BE2C (cell line): Measurements from ENCODE around the gene CYP1A2.

Experiments
- DNase-seq: peaks from one replicate; pipeline ENCODE4 v3.0.0-alpha.2; 2020
- H3K27me3 ChIP-seq: fragments of 250-450 bp; sonication (Bioruptor Pico); 2 replicates; pipeline ENCODE4 v1.5.1; 2020; ENCODE audit warnings: mild to moderate bottlenecking
- H3K36me3 ChIP-seq: fragments of 250-450 bp; sonication (Bioruptor Pico); 2 replicates; pipeline ENCODE4 v1.5.1; 2020; ENCODE audit warnings: mild to moderate bottlenecking
- H3K4me1 ChIP-seq: fragments of 250-450 bp; sonication (Bioruptor Pico); 2 replicates; pipeline ENCODE4 v1.5.1; 2020
- H3K4me3 ChIP-seq: 2 replicates; pipeline ENCODE4 v1.5.1; 2011; ENCODE audit warnings: low read depth, low read length
- H3K9me3 ChIP-seq: fragments of 250-450 bp; sonication (Bioruptor Pico); 2 replicates; pipeline ENCODE4 v1.5.1; 2020
- TF ChIP-seq, protein P1 (sequence below): IDR thresholded peaks from 2 replicates; pipeline ENCODE4 v1.5.1; 2012; ENCODE audit warnings: mild to moderate bottlenecking, low read depth, low read length

Gene CYP1A2

DNA sequence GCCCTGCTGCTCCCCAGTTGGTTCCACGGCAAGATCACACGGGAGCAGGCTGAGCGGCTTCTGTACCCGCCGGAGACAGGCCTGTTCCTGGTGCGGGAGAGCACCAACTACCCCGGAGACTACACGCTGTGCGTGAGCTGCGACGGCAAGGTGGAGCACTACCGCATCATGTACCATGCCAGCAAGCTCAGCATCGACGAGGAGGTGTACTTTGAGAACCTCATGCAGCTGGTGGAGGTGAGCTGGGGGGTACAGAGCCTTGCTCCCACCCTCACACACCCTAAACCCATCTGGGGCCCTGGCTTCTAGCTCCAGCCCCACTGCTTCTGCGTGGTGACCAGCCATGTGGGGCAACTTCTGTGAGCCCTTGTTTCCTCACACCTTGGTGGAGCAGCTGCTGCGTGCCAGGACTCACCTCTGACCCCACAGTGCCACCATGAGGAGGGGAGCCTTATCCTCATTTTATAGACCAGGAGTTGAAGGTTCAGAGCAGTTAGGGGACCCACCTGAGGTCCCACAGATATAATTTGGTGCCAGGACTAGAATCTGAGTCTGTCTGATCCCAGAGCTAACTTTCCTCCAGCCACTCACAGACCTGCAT is 50.7 kb downstream of the CYP1A2 start:
- Histone ChIP-seq H3K4me1 (no peaks in the 10 kb centered on the region), H3K36me3 (peaks cover 62% of the 10 kb centered on the region)
- no peak for DNase-seq

DNA sequence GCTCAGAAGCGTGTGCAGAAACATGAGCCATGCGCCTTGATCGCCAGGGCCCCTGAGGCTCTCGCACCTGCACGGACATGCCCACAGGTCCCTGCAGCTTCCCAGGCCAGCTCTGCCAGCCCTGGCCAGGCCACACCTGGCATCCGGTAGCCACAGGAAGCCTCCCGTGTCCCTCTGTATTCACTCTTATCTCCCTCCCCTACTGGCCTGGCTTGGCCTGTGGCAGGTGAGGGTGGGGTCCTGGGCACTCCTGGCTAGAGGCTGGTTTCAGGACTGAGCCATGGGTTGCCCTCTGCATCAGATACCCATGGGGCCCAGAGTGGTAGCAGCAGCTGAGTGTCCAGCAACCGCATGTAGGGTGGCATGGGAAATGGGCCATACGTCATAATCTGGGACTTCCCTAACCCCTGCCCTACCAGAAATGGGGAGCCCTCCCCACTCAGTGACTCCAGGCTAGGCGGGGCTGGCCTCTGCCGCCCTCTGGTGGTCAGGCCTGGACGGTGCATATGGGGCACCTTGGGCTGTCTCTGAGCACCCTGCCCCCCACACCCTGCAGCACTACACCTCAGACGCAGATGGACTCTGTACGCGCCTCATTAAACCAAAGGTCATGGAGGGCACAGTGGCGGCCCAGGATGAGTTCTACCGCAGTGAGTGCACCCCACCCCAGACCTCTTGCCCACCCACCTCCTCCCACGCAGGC is 51.4 kb downstream of the CYP1A2 start:
- Histone ChIP-seq H3K36me3 (peaks cover 63% of the 10 kb centered on the region), H3K4me1 (no peaks in the 10 kb centered on the region), H3K9me3 (no peaks in the 10 kb centered on the region), H3K4me3 (no peak overlapping the region), H3K27me3 (no peaks in the 10 kb centered on the region)
- TF ChIP-seq, protein P1, sequence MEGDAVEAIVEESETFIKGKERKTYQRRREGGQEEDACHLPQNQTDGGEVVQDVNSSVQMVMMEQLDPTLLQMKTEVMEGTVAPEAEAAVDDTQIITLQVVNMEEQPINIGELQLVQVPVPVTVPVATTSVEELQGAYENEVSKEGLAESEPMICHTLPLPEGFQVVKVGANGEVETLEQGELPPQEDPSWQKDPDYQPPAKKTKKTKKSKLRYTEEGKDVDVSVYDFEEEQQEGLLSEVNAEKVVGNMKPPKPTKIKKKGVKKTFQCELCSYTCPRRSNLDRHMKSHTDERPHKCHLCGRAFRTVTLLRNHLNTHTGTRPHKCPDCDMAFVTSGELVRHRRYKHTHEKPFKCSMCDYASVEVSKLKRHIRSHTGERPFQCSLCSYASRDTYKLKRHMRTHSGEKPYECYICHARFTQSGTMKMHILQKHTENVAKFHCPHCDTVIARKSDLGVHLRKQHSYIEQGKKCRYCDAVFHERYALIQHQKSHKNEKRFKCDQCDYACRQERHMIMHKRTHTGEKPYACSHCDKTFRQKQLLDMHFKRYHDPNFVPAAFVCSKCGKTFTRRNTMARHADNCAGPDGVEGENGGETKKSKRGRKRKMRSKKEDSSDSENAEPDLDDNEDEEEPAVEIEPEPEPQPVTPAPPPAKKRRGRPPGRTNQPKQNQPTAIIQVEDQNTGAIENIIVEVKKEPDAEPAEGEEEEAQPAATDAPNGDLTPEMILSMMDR: peak; percentile 95
- DNase-seq: peak; percentile 72

More for the DNA sequence above, 50.7 kb downstream of the CYP1A2 start:
- TF ChIP-seq, protein P1: no peak
- Histone ChIP-seq H3K4me3 (no peak overlapping the region), H3K9me3 (no peaks in the 10 kb centered on the region), H3K27me3 (no peaks in the 10 kb centered on the region)

DNA sequence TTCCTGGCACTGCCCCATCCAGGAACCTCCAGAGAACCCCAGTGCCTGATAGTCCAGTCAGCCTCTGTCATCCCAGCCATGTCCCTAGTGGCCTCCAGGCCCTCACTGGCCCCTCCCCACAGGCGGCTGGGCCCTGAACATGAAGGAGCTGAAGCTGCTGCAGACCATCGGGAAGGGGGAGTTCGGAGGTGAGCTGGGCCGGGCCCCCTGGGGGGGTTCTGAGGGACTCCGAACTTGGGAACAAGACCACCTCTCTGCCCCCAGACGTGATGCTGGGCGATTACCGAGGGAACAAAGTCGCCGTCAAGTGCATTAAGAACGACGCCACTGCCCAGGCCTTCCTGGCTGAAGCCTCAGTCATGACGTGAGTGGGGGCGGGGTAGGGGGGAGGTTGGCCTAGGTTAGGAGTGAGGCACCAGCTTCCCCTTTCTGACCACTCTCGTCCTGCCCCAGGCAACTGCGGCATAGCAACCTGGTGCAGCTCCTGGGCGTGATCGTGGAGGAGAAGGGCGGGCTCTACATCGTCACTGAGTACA is 52.0 kb downstream of the CYP1A2 start:
- DNase-seq: no peak
- Histone ChIP-seq H3K4me1 (no peaks in the 10 kb centered on the region), H3K36me3 (peaks cover 63% of the 10 kb centered on the region)

DNA sequence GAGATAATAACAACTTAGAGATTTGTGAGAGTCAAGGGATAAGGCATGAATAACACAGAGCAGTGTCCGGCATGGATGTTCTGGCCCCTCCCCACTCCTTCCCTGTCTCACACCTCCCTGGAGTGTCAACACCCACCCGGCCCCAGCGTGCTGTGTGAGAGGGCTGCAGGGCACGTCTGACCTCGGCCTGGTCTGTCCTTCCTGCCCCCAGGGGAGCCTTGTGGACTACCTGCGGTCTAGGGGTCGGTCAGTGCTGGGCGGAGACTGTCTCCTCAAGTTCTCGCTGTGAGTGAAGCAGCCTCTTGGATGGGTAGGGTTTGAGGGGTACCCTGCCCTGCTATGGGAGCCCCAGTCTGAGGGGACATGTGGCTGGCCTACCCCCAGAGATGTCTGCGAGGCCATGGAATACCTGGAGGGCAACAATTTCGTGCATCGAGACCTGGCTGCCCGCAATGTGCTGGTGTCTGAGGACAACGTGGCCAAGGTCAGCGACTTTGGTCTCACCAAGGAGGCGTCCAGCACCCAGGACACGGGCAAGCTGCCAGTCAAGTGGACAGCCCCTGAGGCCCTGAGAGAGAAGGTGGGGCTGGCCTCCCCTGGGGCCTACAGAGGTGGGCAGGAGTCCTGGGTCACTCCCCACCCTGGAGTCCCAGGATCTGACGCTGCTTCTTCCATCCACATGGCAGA is 52.8 kb downstream of the CYP1A2 start:
- no peaks in the 10 kb centered on the region for H3K27me3 ChIP-seq
- DNase-seq: no peak
- peaks cover 63% of the 10 kb centered on the region for H3K36me3 ChIP-seq
- no peaks in the 10 kb centered on the region for H3K9me3 ChIP-seq
- no peak overlapping the region for H3K4me3 ChIP-seq
- TF ChIP-seq, protein P1: no peak
- no peaks in the 10 kb centered on the region for H3K4me1 ChIP-seq

More for the DNA sequence above, 52.0 kb downstream of the CYP1A2 start:
- Histone ChIP-seq H3K9me3 (no peaks in the 10 kb centered on the region), H3K4me3 (no peak overlapping the region), H3K27me3 (no peaks in the 10 kb centered on the region)
- TF ChIP-seq, protein P1: no peak

DNA sequence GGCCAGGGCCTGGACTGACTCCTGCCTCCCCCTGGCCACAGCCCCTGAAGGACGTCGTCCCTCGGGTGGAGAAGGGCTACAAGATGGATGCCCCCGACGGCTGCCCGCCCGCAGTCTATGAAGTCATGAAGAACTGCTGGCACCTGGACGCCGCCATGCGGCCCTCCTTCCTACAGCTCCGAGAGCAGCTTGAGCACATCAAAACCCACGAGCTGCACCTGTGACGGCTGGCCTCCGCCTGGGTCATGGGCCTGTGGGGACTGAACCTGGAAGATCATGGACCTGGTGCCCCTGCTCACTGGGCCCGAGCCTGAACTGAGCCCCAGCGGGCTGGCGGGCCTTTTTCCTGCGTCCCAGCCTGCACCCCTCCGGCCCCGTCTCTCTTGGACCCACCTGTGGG is 53.6 kb downstream of the CYP1A2 start:
- TF ChIP-seq, protein P1: no peak
- Histone ChIP-seq H3K36me3 (peaks cover 63% of the 10 kb centered on the region), H3K4me1 (no peaks in the 10 kb centered on the region), H3K27me3 (no peaks in the 10 kb centered on the region), H3K9me3 (no peaks in the 10 kb centered on the region), H3K4me3 (no peak overlapping the region)
- no peak for DNase-seq
